GM23338 (cell line): ENCODE data around the gene DOCK10. TPM values are rescaled to one million over a fixed set of nuclear protein-coding genes. Genes with fewer than 3 reads are reported as not detected.

Source experiments
- ATAC-seq: fragments of 200-7000 bp; cut with Tn5 transposase; 3 replicates; pipeline ENCODE4 v1.9.1; 2020
- DNase-seq: peaks from one replicate; pipeline ENCODE4 v3.0.0-alpha.2; 2015; ENCODE audit warnings: low spot score
- H2AFZ ChIP-seq: fragments of 200-600 bp; sonication (generic); 2 replicates; pipeline ENCODE4 v1.8.0; 2016; ENCODE audit warnings: antibody characterized with exemption, mild to moderate bottlenecking, moderate library complexity
- H3F3A ChIP-seq: fragments of 200-600 bp; sonication (generic); replicated peaks from 2 replicates; pipeline ENCODE4 v1.8.0; 2017; ENCODE audit warnings: antibody characterized with exemption, mixed run types, low read depth
- H3K27ac ChIP-seq: fragments of 200-600 bp; sonication (generic); 2 replicates; pipeline ENCODE4 v1.6.1; 2016; ENCODE audit warnings: low read depth
- H3K27me3 ChIP-seq: fragments of 200-600 bp; sonication (generic); 2 replicates; pipeline ENCODE4 v1.8.0; 2016; ENCODE audit warnings: mild to moderate bottlenecking, mixed run types, moderate library complexity; ENCODE audit not compliant: insufficient read depth
- H3K36me3 ChIP-seq: fragments of 200-600 bp; sonication (generic); 2 replicates; pipeline ENCODE4 v1.8.0; 2016; ENCODE audit warnings: mild to moderate bottlenecking; ENCODE audit not compliant: insufficient read depth
- H3K4me1 ChIP-seq: fragments of 200-600 bp; sonication (generic); 2 replicates; pipeline ENCODE4 v1.8.0; 2016; ENCODE audit warnings: mild to moderate bottlenecking, moderate library complexity; ENCODE audit not compliant: insufficient read depth
- H3K4me2 ChIP-seq: fragments of 200-600 bp; sonication (generic); 2 replicates; pipeline ENCODE4 v1.7.1; 2017; ENCODE audit warnings: mixed run types
- H3K4me3 ChIP-seq: fragments of 200-600 bp; sonication (generic); 2 replicates; pipeline ENCODE4 v1.6.1; 2016; ENCODE audit warnings: mixed run types
- H3K79me2 ChIP-seq: fragments of 200-600 bp; sonication (generic); replicated peaks from 2 replicates; pipeline ENCODE4 v1.8.0; 2017; ENCODE audit warnings: mild to moderate bottlenecking; ENCODE audit not compliant: insufficient read depth
- H3K9me2 ChIP-seq: fragments of 200-600 bp; sonication (generic); 2 replicates; pipeline ENCODE4 v1.8.0; 2017; ENCODE audit not compliant: insufficient read depth
- H4K20me1 ChIP-seq: fragments of 200-600 bp; sonication (generic); replicated peaks from 2 replicates; pipeline ENCODE4 v1.8.0; 2017; ENCODE audit warnings: mild to moderate bottlenecking; ENCODE audit not compliant: insufficient read depth
- H3K27ac Mint-ChIP-seq: 2 replicates; pipeline ENCODE4 v1.8.0; 2020; ENCODE audit warnings: inconsistent platforms, mild to moderate bottlenecking, moderate library complexity, mixed read lengths
- H3K27me3 Mint-ChIP-seq: 3 replicates; pipeline ENCODE4 v1.8.0; 2022; ENCODE audit warnings: low read depth, mild to moderate bottlenecking, moderate library complexity, mixed read lengths, inconsistent platforms; ENCODE audit not compliant: insufficient read depth, poor library complexity
- H3K36me3 Mint-ChIP-seq: 3 replicates; pipeline ENCODE4 v1.8.0; 2021; ENCODE audit warnings: low read depth, mild to moderate bottlenecking, inconsistent platforms, moderate library complexity, mixed read lengths
- H3K4me1 Mint-ChIP-seq: 3 replicates; pipeline ENCODE4 v1.8.0; 2020; ENCODE audit warnings: mild to moderate bottlenecking, inconsistent platforms, mixed read lengths
- H3K4me3 Mint-ChIP-seq: 3 replicates; pipeline ENCODE4 v1.8.0; 2021; ENCODE audit warnings: moderate library complexity, mild to moderate bottlenecking, inconsistent platforms, mixed read lengths
- H3K9me3 Mint-ChIP-seq: 3 replicates; pipeline ENCODE4 v1.8.0; 2020; ENCODE audit warnings: moderate library complexity, mild to moderate bottlenecking, inconsistent platforms, mixed read lengths
- CREB1 ChIP-seq: fragments of 250-450 bp; sonication (Bioruptor Pico); IDR thresholded peaks from 2 replicates; pipeline ENCODE4 v1.5.0; 2020; ENCODE audit warnings: low read depth, mild to moderate bottlenecking, moderate library complexity
- CTCF ChIP-seq, 2 experiments: fragments of 200-600 bp in 1 of 2; sonication (generic) in 1 of 2; conservative IDR thresholded peaks; 2 replicates each; pipeline versions ENCODE4 v1.5.1 to v1.6.1; 2016 to 2017; ENCODE audit warnings: antibody characterized with exemption in 2 of 2, low read depth in 2 of 2, mild to moderate bottlenecking in 2 of 2, moderate library complexity in 1 of 2
- ETS1 ChIP-seq: IDR thresholded peaks from 2 replicates; pipeline ENCODE4 v1.6.1; 2016; ENCODE audit warnings: antibody characterized with exemption
- EZH2 ChIP-seq: fragments of 200-600 bp; sonication (generic); IDR thresholded peaks from one replicate; pipeline ENCODE4 v1.8.0; 2017; ENCODE audit warnings: antibody characterized with exemption, mild to moderate bottlenecking, low read depth; ENCODE audit not compliant: unreplicated experiment
- EZH2phosphoT487 ChIP-seq: fragments of 200-600 bp; sonication (generic); IDR thresholded peaks from one replicate; pipeline ENCODE4 v1.8.1; 2018; ENCODE audit warnings: antibody characterized with exemption; ENCODE audit not compliant: unreplicated experiment
- JUNB ChIP-seq: IDR thresholded peaks from one replicate; pipeline ENCODE4 v1.6.1; 2016; ENCODE audit warnings: antibody characterized with exemption; ENCODE audit not compliant: unreplicated experiment
- NANOG ChIP-seq: IDR thresholded peaks from 2 replicates; pipeline ENCODE4 v1.6.1; 2016; ENCODE audit warnings: antibody characterized with exemption, borderline replicate concordance
- POLR2AphosphoS5 ChIP-seq: IDR thresholded peaks from 2 replicates; pipeline ENCODE4 v1.6.1; 2016; ENCODE audit warnings: antibody characterized with exemption, low read depth
- REST ChIP-seq: IDR thresholded peaks from one replicate; pipeline ENCODE4 v1.6.1; 2018; ENCODE audit warnings: antibody characterized with exemption; ENCODE audit not compliant: unreplicated experiment
- STAT1 ChIP-seq: IDR thresholded peaks from one replicate; pipeline ENCODE4 v1.6.1; 2016; ENCODE audit warnings: antibody characterized with exemption; ENCODE audit not compliant: unreplicated experiment
- ZNF114 ChIP-seq: fragments of 250-450 bp; sonication (Bioruptor Pico); IDR thresholded peaks from 2 replicates; pipeline ENCODE4 v1.5.0; 2020; ENCODE audit warnings: mild to moderate bottlenecking, moderate library complexity
- ZNF331 ChIP-seq: fragments of 250-450 bp; sonication (Bioruptor Pico); IDR thresholded peaks from 2 replicates; pipeline ENCODE4 v1.5.0; 2020; ENCODE audit warnings: low read depth, mild to moderate bottlenecking, moderate library complexity
- polyA plus RNA-seq: library from polyadenylated mRNA; unstranded; fragments of >200 nt; fragmentation: Nextera tagmentation; extraction: Ambion mirVana; gene quantifications from 2 replicates; pipeline ENCODE4 v1.2.1, GENCODE V29; 2016
- total RNA-seq: library from RNA; depleted of rRNA; stranded (reverse); fragments of >200 nt; shearing (Covaris generic); gene quantifications from 2 replicates; pipeline ENCODE4 v1.2.3, GENCODE V29; 2014
- TF ChIP-seq, protein P1 (sequence below): fragments of 250-450 bp; sonication (Bioruptor Pico); IDR thresholded peaks from 2 replicates; pipeline ENCODE4 v1.5.0; 2020; ENCODE audit warnings: mild to moderate bottlenecking, moderate library complexity

DOCK10 gene
- total and polyA plus RNA-seq, 2 experiments from 2014 or later = 1.0 to 1.7 TPM

- Histone ChIP-seq H3K36me3 (no peaks in the 10 kb centered on the region), H3K27ac (no peak overlapping the region), H2AFZ (no peak overlapping the region), H4K20me1 (no peaks in the 10 kb centered on the region), H3F3A (no peaks in the 10 kb centered on the region), H3K9me2 (no peaks in the 10 kb centered on the region), H3K4me2 (no peak overlapping the region), H3K79me2 (no peaks in the 10 kb centered on the region), H3K4me3 (no peak overlapping the region), H3K27me3 (no peaks in the 10 kb centered on the region), H3K4me1 (no peaks in the 10 kb centered on the region)
- Mint-ChIP-seq H3K9me3 (no peaks in the 10 kb centered on the region), H3K27me3 (no peaks in the 10 kb centered on the region), H3K27ac (no peak overlapping the region), H3K4me3 (no peak overlapping the region), H3K36me3 (no peaks in the 10 kb centered on the region), H3K4me1 (no peaks in the 10 kb centered on the region)
- DNase-seq = no peak
- TF ChIP-seq REST = no peak
- no peak for TF ChIP-seq NANOG
- TF ChIP-seq, protein P1, sequence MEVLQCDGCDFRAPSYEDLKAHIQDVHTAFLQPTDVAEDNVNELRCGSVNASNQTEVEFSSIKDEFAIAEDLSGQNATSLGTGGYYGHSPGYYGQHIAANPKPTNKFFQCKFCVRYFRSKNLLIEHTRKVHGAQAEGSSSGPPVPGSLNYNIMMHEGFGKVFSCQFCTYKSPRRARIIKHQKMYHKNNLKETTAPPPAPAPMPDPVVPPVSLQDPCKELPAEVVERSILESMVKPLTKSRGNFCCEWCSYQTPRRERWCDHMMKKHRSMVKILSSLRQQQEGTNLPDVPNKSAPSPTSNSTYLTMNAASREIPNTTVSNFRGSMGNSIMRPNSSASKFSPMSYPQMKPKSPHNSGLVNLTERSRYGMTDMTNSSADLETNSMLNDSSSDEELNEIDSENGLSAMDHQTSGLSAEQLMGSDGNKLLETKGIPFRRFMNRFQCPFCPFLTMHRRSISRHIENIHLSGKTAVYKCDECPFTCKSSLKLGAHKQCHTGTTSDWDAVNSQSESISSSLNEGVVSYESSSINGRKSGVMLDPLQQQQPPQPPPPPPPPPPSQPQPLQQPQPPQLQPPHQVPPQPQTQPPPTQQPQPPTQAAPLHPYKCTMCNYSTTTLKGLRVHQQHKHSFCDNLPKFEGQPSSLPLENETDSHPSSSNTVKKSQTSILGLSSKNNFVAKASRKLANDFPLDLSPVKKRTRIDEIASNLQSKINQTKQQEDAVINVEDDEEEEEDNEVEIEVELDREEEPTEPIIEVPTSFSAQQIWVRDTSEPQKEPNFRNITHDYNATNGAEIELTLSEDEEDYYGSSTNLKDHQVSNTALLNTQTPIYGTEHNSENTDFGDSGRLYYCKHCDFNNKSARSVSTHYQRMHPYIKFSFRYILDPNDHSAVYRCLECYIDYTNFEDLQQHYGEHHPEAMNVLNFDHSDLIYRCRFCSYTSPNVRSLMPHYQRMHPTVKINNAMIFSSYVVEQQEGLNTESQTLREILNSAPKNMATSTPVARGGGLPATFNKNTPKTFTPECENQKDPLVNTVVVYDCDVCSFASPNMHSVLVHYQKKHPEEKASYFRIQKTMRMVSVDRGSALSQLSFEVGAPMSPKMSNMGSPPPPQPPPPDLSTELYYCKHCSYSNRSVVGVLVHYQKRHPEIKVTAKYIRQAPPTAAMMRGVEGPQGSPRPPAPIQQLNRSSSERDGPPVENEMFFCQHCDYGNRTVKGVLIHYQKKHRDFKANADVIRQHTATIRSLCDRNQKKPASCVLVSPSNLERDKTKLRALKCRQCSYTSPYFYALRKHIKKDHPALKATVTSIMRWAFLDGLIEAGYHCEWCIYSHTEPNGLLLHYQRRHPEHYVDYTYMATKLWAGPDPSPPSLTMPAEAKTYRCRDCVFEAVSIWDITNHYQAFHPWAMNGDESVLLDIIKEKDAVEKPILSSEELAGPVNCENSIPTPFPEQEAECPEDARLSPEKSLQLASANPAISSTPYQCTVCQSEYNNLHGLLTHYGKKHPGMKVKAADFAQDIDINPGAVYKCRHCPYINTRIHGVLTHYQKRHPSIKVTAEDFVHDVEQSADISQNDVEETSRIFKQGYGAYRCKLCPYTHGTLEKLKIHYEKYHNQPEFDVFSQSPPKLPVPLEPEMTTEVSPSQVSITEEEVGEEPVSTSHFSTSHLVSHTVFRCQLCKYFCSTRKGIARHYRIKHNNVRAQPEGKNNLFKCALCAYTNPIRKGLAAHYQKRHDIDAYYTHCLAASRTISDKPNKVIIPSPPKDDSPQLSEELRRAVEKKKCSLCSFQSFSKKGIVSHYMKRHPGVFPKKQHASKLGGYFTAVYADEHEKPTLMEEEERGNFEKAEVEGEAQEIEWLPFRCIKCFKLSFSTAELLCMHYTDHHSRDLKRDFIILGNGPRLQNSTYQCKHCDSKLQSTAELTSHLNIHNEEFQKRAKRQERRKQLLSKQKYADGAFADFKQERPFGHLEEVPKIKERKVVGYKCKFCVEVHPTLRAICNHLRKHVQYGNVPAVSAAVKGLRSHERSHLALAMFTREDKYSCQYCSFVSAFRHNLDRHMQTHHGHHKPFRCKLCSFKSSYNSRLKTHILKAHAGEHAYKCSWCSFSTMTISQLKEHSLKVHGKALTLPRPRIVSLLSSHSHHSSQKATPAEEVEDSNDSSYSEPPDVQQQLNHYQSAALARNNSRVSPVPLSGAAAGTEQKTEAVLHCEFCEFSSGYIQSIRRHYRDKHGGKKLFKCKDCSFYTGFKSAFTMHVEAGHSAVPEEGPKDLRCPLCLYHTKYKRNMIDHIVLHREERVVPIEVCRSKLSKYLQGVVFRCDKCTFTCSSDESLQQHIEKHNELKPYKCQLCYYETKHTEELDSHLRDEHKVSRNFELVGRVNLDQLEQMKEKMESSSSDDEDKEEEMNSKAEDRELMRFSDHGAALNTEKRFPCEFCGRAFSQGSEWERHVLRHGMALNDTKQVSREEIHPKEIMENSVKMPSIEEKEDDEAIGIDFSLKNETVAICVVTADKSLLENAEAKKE (CRISPR knock-in tag) = no peak
- TF ChIP-seq STAT1 = no peak
- no peak for TF ChIP-seq EZH2phosphoT487
- no peak for TF ChIP-seq JUNB
- TF ChIP-seq CREB1 (CRISPR knock-in tag) = no peak
- no peak for TF ChIP-seq ETS1
- TF ChIP-seq ZNF114 = no peak
- no peak for TF ChIP-seq POLR2AphosphoS5
- TF ChIP-seq ZNF331 = no peak
- no peak for TF ChIP-seq EZH2
- TF ChIP-seq CTCF (conservative IDR thresholded peaks at IDR 0.05; ENCODE audit: low read depth in 2 of 2) = no peak
- ATAC-seq = no peak
Observed at GRCh38 chr2:224860786-224861185, 181.5 kb downstream of the DOCK10 start.
